ENCODE measurements around the gene BMP3. TPM values are rescaled to one million over a fixed set of nuclear protein-coding genes. Genes with fewer than 3 reads are reported as not detected.

Gene BMP3
- total RNA-seq, 6 experiments from 2014 or later = not detected

- ATAC-seq (no peak), DNase-seq (no peak)
- TF ChIP-seq POLR2A (IDR thresholded peaks at IDR 0.05) (no peak), CTCF (IDR thresholded peaks at IDR 0.05) (no peak)
- Histone ChIP-seq H3K4me1 (no peaks in the 10 kb centered on the region), H3K27ac (no peak overlapping the region), H3K9me3 (no peaks in the 10 kb centered on the region), H3K36me3 (no peaks in the 10 kb centered on the region), H3K4me3 (no peak overlapping the region), H3K27me3 (no peaks in the 10 kb centered on the region)
- 86% methylated on average over 1 of the region's 5 CpGs for WGBS (ENCODE audit: insufficient coverage, low coverage, low lambda C conversion rate, missing lambda C conversion rate)
- intact Hi-C loops (cut with DNase I) = no loop called here
These were observed 50.6 kb downstream of the BMP3 start for GRCh38 chr4:81081156-81081555.

GRCh38 chr4:81084029-81084428, 53.5 kb downstream of the BMP3 start:
- no peak overlapping the region for H3K4me3 ChIP-seq
- DNase-seq (no peak), ATAC-seq (no peak)
- intact Hi-C loops (cut with DNase I) = no loop called here
- H3K4me1 ChIP-seq = no peaks in the 10 kb centered on the region
- TF ChIP-seq CTCF (IDR thresholded peaks at IDR 0.05) (no peak), POLR2A (IDR thresholded peaks at IDR 0.05) (no peak)
- H3K36me3 ChIP-seq = no peaks in the 10 kb centered on the region
- H3K27ac ChIP-seq = no peak overlapping the region
- no peaks in the 10 kb centered on the region for H3K9me3 ChIP-seq
- no peaks in the 10 kb centered on the region for H3K27me3 ChIP-seq

DNA sequence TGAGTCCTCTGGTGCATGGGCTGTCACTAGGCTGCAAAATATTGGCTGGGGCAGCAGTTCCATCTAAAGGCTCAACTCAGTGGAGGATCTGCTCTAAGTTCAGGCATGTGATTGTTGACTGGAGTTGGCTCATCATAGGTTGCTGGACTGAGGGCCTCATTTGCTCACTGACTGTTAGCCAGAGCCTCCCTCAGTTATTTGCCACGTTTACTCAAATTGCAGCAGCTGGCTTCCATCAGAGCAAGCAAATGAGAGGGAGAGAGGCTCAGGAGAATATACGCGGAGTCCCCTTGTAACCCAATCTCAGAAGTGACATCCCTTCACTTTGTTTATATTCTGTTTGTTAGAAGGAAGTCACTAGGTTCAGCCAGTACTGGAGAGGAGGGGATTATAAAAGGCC, 54.1 kb downstream of the BMP3 start:
- WGBS (ENCODE audit: insufficient coverage, low coverage, low lambda C conversion rate, missing lambda C conversion rate) = 68% methylated on average over 3 of the region's 3 CpGs
- Histone ChIP-seq H3K4me3 (no peak overlapping the region), H3K9me3 (no peaks in the 10 kb centered on the region), H3K27ac (no peak overlapping the region), H3K36me3 (no peaks in the 10 kb centered on the region), H3K4me1 (no peaks in the 10 kb centered on the region), H3K27me3 (no peaks in the 10 kb centered on the region)
- intact Hi-C loops (cut with DNase I) = no loop called here
- no peak for ATAC-seq
- no peak for DNase-seq
- TF ChIP-seq CTCF (IDR thresholded peaks at IDR 0.05) = no peak
- TF ChIP-seq POLR2A (IDR thresholded peaks at IDR 0.05) = no peak

DNA sequence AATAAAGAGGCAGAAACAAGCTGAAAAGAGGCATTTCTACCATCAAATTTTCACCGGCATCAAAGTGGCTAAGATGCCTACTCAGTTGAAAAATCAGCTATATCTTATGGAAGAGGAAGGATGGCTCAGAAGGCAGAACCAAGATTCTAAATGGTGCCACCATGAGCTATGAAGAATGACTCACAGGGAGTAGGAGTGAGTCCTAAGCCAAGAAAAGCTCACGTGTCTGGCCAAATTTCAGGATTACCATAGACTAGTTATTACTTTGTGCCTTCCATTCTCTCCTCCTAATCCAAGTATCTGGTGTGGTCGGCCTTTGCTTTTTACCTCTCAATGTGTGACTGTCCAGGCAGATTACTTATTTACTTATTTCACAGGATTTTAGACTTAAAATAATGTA, 54.8 kb downstream of the BMP3 start:
- WGBS (ENCODE audit: insufficient coverage, low coverage, low lambda C conversion rate, missing lambda C conversion rate) = 57% methylated on average over 3 of the region's 3 CpGs

More for the DNA sequence above, 54.8 kb downstream of the BMP3 start:
- no peaks in the 10 kb centered on the region for H3K4me1 ChIP-seq
- no peak for ATAC-seq
- DNase-seq = no peak
- no peak overlapping the region for H3K4me3 ChIP-seq
- no peaks in the 10 kb centered on the region for H3K36me3 ChIP-seq
- H3K27me3 ChIP-seq = no peaks in the 10 kb centered on the region
- intact Hi-C loops (cut with DNase I) = no loop called here
- TF ChIP-seq POLR2A (IDR thresholded peaks at IDR 0.05) = no peak
- TF ChIP-seq CTCF (IDR thresholded peaks at IDR 0.05) = no peak
- no peak overlapping the region for H3K27ac ChIP-seq
- H3K9me3 ChIP-seq = no peaks in the 10 kb centered on the region
